Stimulated activated CD8-positive, alpha-beta memory T cell treated with anti-CD3 and anti-CD28 coated beads, Interleukin-4, amount 100 ng/mL, for 1 hour (primary cell): Measurements from ENCODE around the gene TYMP.
"Not testable (repeated sequence)": the region's sequence is repeated elsewhere in the genome, so short reads cannot be mapped to it uniquely, and the experiment has no call there.

Source experiments
- DNase-seq, 2 donors: peaks; one replicate each; pipeline ENCODE4 v3.0.0-alpha.2; 2020; ENCODE audit warnings: low read depth in 2 of 2, low spot score in 1 of 2

TYMP gene

GRCh38 chr22:50542416-50542927 is 12.7 kb upstream of the TYMP start:
- no peak for DNase-seq

- not testable (repeated sequence) for DNase-seq
Measured at GRCh38 chr22:50541667-50542026, 11.8 kb upstream of the TYMP start.

GRCh38 chr22:50540381-50540780 is 10.6 kb upstream of the TYMP start:
- no peak for DNase-seq

- no peak for DNase-seq
Measured at GRCh38 chr22:50537765-50538164, 8.0 kb upstream of the TYMP start.

- DNase-seq, result no peak
Measured at GRCh38 chr22:50536226-50536625, 6.4 kb upstream of the TYMP start.

GRCh38 chr22:50535113-50535512 is 5.3 kb upstream of the TYMP start:
- no peak for DNase-seq

- not testable (repeated sequence) for DNase-seq
Measured at GRCh38 chr22:50533856-50534711, 4.3 kb upstream of the TYMP start.

- no peak for DNase-seq
Measured at GRCh38 chr22:50532824-50533796, 3.3 kb upstream of the TYMP start.

- DNase-seq, result no peak
Measured at GRCh38 chr22:50531962-50532674, 2.3 kb upstream of the TYMP start.

GRCh38 chr22:50531546-50531961 is 1.7 kb upstream of the TYMP start:
- DNase-seq, result no peak

GRCh38 chr22:50530877-50531545 is 1.2 kb upstream of the TYMP start:
- peak; percentile 55 to 73 for DNase-seq

GRCh38 chr22:50530580-50530876 is 716 bp upstream of the TYMP start:
- no peak for DNase-seq

GRCh38 chr22:50529416-50529896 is 356 bp downstream of the TYMP start:
- DNase-seq, result no peak

GRCh38 chr22:50528682-50529415 is 963 bp downstream of the TYMP start:
- no peak for DNase-seq

GRCh38 chr22:50527921-50528681 is 1.7 kb downstream of the TYMP start:
- DNase-seq, result no peak

GRCh38 chr22:50526834-50527801 is 2.7 kb downstream of the TYMP start:
- DNase-seq, result no peak

- DNase-seq, result peak; percentile 50 to 65
Measured at GRCh38 chr22:50526108-50526833, 3.5 kb downstream of the TYMP start.

- DNase-seq, result no peak
Measured at GRCh38 chr22:50525858-50526107, 4.0 kb downstream of the TYMP start.
